Measurements from ENCODE around the gene RNF220. TPM values are rescaled to one million over a fixed set of nuclear protein-coding genes. Genes with fewer than 3 reads are reported as not detected.

RNF220 gene
- total and polyA plus RNA-seq, 2 of the 4 experiments (the other 2 are of a cell fraction): 71.8 to 77.1 TPM

GRCh38 chr1:44610527-44611148 lies 205.6 kb downstream of the RNF220 start:
- BruUV-seq (replicated peaks): no TSS peak

More at GRCh38 chr1:44610527-44611148, 205.6 kb downstream of the RNF220 start:
- no peak overlapping the region for H4K5ac ChIP-seq (ENCODE audit: low read depth, low read length)
- no peaks in the 10 kb centered on the region for H4K20me1 ChIP-seq (ENCODE audit: insufficient read depth, low read length)
- H3K4me1 ChIP-seq (ENCODE audit: control insufficient read depth, insufficient read depth, low read length): no peaks in the 10 kb centered on the region
- WGBS, 2 experiments (ENCODE audit: extremely low coverage in 2 of 2, insufficient read length in 1 of 2): 60% methylated on average over 1 of the region's 12 CpGs; no CpG with 5 or more reads in 1 of the 2 experiments
- no peak overlapping the region for H3K9ac ChIP-seq (ENCODE audit: low read depth, low read length)
- no peak overlapping the region for H4K91ac ChIP-seq (ENCODE audit: insufficient read depth, low read depth, low read length)
- H3K56ac ChIP-seq (ENCODE audit: extremely low read depth, insufficient read depth, low read length): no peak overlapping the region
- H2AFZ ChIP-seq (replicated peaks; ENCODE audit: low read length, poor library complexity): peak overlapping the region; percentile 62
- peak overlapping the region; percentile 43; the same call in 1 of the 2 replicates for H2AK5ac ChIP-seq (ENCODE audit: low read depth, low read length)
- no peaks in the 10 kb centered on the region for H3K36me3 ChIP-seq (ENCODE audit: control insufficient read depth, insufficient read depth, low read length)
- ChIA-PET POLR2A (ENCODE audit: unreplicated experiment) (no interaction called here), CTCF (interaction anchor here (5.0 kb wide), 1 partner anchor 42 kb away, joined by 39 read pairs; no protein-coding TSS in a partner anchor)
- no peaks in the 10 kb centered on the region for H3K9me3 ChIP-seq (ENCODE audit: control insufficient read depth, insufficient read depth, low read length)
- H3K23ac ChIP-seq (ENCODE audit: low read depth, low read length): no peak overlapping the region
- H2BK20ac ChIP-seq (ENCODE audit: low read depth, low read length): no peak overlapping the region
- ATAC-seq (ENCODE audit: low read depth): no peak
- H3K4me2 ChIP-seq (ENCODE audit: low read depth, low read length): no peak overlapping the region
- no peak overlapping the region for H2AK9ac ChIP-seq (replicated peaks; ENCODE audit: low read depth, low read length, poor library complexity)
- dilution Hi-C loops (cut with HindIII; ENCODE audit: low sequenced_read_pairs, unreplicated experiment) (no loop called here), intact Hi-C loops (cut with micrococcal nuclease) (no loop called here), in situ Hi-C loops (cut with MboI; ENCODE audit: low sequenced_read_pairs) (no loop called here)
- H4K8ac ChIP-seq (ENCODE audit: low read depth in 2 of 2, low read length in 2 of 2): no peak overlapping the region
- H3K18ac ChIP-seq (ENCODE audit: low read depth, low read length): no peak overlapping the region
- H3K4me3 ChIP-seq (ENCODE audit: insufficient read depth, low read depth, low read length): no peak overlapping the region
- no peak overlapping the region for H2BK120ac ChIP-seq (ENCODE audit: low read depth, low read length)
- no peak for DNase-seq
- no peak overlapping the region for H2BK5ac ChIP-seq (ENCODE audit: low read depth, low read length, poor library complexity, severe bottlenecking)
- H3K4ac ChIP-seq (ENCODE audit: low read depth, low read length): no peak overlapping the region
- H3K9me1 ChIP-seq (ENCODE audit: insufficient read depth, low read length): no peaks in the 10 kb centered on the region
- H3K27ac ChIP-seq (ENCODE audit: insufficient read depth, low read length): no peak overlapping the region
- no peaks in the 10 kb centered on the region for H3K79me1 ChIP-seq (ENCODE audit: low read depth in 1 of 2, low read length in 2 of 2)
- H3K27me3 ChIP-seq (ENCODE audit: control insufficient read depth, insufficient read depth, low read length): peaks cover 41% of the 10 kb centered on the region
- H2BK15ac ChIP-seq (ENCODE audit: low read depth, low read length): no peak overlapping the region
- TF ChIP-seq ELK1 (IDR thresholded peaks at IDR 0.05; ENCODE audit: borderline replicate concordance, low read depth, low read length): no peak
- no peak for TF ChIP-seq CHD1 (IDR thresholded peaks at IDR 0.05; ENCODE audit: low read depth, low read length)
- no peak for TF ChIP-seq RAD21 (IDR thresholded peaks at IDR 0.05; ENCODE audit: low read length)
- TF ChIP-seq SMC3 (IDR thresholded peaks at IDR 0.05; ENCODE audit: low read depth, low read length): no peak
- no peak for TF ChIP-seq RCOR1 (IDR thresholded peaks at IDR 0.05; ENCODE audit: insufficient replicate concordance, low read length)
- no peak for TF ChIP-seq CTCF (conservative IDR thresholded peaks at IDR 0.05; ENCODE audit: low read depth, low read length)
- no peak for TF ChIP-seq USF2 (IDR thresholded peaks at IDR 0.05; ENCODE audit: low read depth, low read length)
- TF ChIP-seq MAFK (IDR thresholded peaks at IDR 0.05; ENCODE audit: low read depth, low read length): no peak
- no peak for TF ChIP-seq FOS (IDR thresholded peaks at IDR 0.05; ENCODE audit: low read depth, low read length)
- no peak for TF ChIP-seq RFX5 (IDR thresholded peaks at IDR 0.05; ENCODE audit: low read depth, low read length)
- no peak for TF ChIP-seq NFE2L2 (IDR thresholded peaks at IDR 0.05; ENCODE audit: low read depth, low read length)
- no peak overlapping the region for H3K14ac ChIP-seq (replicated peaks; ENCODE audit: low read depth, low read length)
